Stimulated activated CD4-positive, alpha-beta T cell treated with anti-CD3 and anti-CD28 coated beads, Interleukin-15, amount 100 ng/mL, for 1 hour (primary cell): ENCODE data around the gene PAPPA.

ENCODE experiments used
- DNase-seq, 2 donors: peaks; one replicate each; pipeline ENCODE4 v3.0.0-alpha.2; 2020; ENCODE audit warnings: low read depth in 1 of 2, low spot score in 1 of 2

PAPPA gene

GRCh38 chr9:116377179-116377798 is 223.7 kb downstream of the PAPPA start:
- no peak for DNase-seq

GRCh38 chr9:116378873-116379272 is 225.3 kb downstream of the PAPPA start:
- no peak for DNase-seq

- no peak for DNase-seq
Observed at GRCh38 chr9:116379821-116380220, 226.2 kb downstream of the PAPPA start.

GRCh38 chr9:116380496-116380995 is 227.0 kb downstream of the PAPPA start:
- DNase-seq = no peak

- no peak for DNase-seq
Observed at GRCh38 chr9:116381350-116381749, 227.8 kb downstream of the PAPPA start.

- DNase-seq = no peak
Observed at GRCh38 chr9:116382053-116382452, 228.5 kb downstream of the PAPPA start.

GRCh38 chr9:116383133-116383532 is 229.5 kb downstream of the PAPPA start:
- DNase-seq = no peak

GRCh38 chr9:116383936-116384335 is 230.3 kb downstream of the PAPPA start:
- DNase-seq = no peak

- no peak for DNase-seq
Observed at GRCh38 chr9:116387934-116388698, 234.5 kb downstream of the PAPPA start.

- no peak for DNase-seq
Observed at GRCh38 chr9:116389541-116390302, 236.1 kb downstream of the PAPPA start.

- DNase-seq = no peak
Observed at GRCh38 chr9:116390303-116391228, 237.0 kb downstream of the PAPPA start.

- DNase-seq = no peak
Observed at GRCh38 chr9:116391306-116391900, 237.8 kb downstream of the PAPPA start.

- DNase-seq = no peak
Observed at GRCh38 chr9:116393198-116393597, 239.6 kb downstream of the PAPPA start.

- DNase-seq = no peak
Observed at GRCh38 chr9:116394070-116394469, 240.5 kb downstream of the PAPPA start.

GRCh38 chr9:116394894-116395698 is 241.5 kb downstream of the PAPPA start:
- no peak for DNase-seq

- no peak for DNase-seq
Observed at GRCh38 chr9:116395699-116396037, 242.1 kb downstream of the PAPPA start.

- no peak for DNase-seq
Observed at GRCh38 chr9:116403171-116403570, 249.6 kb downstream of the PAPPA start.

- no peak for DNase-seq
Observed at GRCh38 chr9:116404228-116404627, 250.6 kb downstream of the PAPPA start.

- DNase-seq = no peak
Observed at GRCh38 chr9:116405321-116405720, 251.7 kb downstream of the PAPPA start.

- no peak for DNase-seq
Observed at GRCh38 chr9:116406469-116406868, 252.9 kb downstream of the PAPPA start.
